Activated naive CD4-positive, alpha-beta T cell (primary cell): ENCODE results near the gene PHKA2.

ENCODE experiments used
- DNase-seq, 4 experiments: peaks; one replicate each; lab custom pipeline; 2025; lab: John Stamatoyannopoulos, UW

The PHKA2 gene

DNA sequence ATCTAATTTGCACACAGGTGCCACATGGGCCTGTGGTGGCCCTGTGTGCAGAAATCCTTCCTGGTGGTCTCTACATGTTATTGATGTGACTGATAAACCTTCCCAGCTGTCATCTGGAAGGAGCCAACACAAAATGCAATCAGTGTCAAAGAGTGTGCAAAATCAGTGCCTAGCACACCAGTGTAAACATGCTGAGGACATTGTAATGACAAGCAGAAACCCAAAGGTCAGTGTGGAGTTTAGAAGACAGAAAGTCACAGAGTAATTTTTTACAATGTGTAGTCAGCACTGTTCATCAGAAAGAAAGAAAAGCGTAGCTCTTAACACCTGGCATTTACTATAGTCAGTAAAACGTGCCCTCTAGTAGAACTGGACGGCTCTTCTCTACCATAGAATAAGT is 50.3 kb downstream of the PHKA2 start:
- no peak for DNase-seq

DNA sequence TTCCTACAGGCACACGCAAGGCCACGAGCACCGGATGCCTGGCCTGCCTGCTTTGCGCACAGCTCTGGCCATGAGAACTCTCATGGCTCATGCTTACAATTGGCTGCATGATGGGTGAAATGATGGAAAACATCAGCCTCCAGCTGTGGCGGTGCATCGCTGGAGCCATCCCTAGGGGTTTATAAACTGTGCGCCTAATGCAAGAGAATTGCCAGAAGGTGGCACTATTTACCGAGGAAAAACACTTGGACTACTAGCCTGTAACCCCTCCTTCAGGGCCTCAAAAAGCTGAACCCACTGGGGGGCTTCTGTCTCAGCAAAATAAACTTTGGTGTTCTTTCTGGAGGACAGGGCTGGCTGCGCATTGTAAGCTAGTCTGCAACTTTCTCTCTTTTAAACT is 51.9 kb downstream of the PHKA2 start:
- no peak for DNase-seq

DNA sequence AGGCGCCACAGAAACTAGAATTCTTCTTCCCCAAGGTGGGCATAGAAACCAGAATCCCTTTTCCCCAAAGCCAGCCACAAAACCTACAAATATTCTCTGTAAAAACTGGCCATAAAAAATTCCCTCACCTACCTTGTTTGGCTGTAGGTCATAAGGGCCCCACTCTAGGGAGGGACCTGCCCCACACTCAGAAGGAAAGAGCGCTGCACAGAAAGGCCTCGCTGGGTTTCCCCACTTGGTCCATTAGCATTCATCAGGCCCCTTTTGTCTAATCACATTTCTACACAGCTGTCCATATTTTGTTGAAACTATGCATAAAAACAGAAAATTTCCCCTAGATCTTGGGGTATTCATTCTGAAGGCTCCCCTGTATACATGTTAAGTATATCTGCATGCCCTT is 54.1 kb downstream of the PHKA2 start:
- DNase-seq = no peak

GRCh38 chrX:18927558-18927957 is 56.4 kb downstream of the PHKA2 start:
- no peak for DNase-seq

GRCh38 chrX:18924507-18925088 is 59.3 kb downstream of the PHKA2 start:
- no peak for DNase-seq

GRCh38 chrX:18920566-18920965 is 63.3 kb downstream of the PHKA2 start:
- DNase-seq = no peak

GRCh38 chrX:18920079-18920478 is 63.8 kb downstream of the PHKA2 start:
- no peak for DNase-seq

DNA sequence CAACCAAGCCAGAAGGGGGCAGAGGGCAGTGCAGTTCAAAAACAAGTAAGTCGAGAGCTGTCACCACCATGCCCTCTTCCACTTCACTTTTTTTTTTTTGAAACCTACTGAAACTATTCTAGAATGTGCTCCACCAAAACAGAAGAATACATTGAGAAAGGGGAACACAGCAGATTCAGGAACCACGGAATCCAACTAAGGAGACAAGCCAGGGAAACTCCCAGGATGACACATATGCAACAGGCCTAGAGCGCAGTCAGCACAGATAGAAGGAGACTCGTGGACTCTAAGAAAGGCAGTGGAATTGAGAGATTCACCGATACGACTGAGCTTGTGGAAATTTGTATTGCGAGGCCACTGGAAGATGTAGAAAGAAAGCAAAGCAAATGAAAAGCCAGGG is 66.1 kb downstream of the PHKA2 start:
- DNase-seq = no peak

DNA sequence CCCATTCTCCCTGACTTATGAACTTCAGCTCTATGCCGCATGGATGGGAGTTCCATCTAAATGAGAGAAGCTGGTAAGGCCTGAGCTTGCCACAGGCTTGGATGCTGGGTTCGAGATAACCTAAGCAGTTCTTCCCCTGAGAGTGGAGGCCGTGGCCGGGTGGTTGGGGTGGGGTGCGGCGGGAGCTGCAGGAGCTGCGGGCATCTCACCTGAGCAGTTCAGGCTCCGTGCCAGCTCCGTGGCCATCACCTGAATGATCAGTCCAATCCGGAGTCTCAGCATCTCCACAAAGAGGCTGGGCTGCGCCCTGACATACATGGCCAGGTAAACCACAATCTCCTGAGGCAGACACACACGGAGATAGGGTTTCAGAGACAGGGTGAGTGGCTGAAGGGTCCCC is 77.6 kb downstream of the PHKA2 start:
- no peak for DNase-seq

DNA sequence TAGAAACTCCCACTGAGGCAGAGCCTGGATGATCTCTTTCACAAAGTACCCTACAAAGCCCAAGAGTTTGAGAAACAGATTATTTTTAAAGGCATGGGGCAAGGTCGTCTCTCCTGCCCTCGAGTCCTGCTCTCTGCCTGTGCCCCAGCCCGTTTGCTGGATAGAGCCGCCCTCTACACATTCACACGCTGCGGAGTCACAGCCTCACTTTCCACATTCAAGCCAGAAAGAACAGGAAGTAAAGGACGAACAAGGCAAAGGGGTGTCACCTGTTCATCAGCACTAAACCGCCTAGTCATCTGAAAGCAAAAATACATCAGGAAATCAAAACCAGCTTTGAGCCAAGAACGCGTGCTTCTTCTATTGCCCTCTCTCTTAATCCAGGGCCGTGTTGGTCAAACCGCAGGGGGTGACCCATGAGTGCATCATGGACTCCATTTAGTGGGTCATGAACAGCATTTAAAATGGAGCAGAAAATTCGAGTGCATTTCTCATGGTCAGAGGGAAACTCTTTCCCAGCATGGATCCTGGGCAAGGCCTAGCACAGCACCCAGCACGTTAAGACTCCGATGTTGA is 83.4 kb downstream of the PHKA2 start:
- no peak for DNase-seq

DNA sequence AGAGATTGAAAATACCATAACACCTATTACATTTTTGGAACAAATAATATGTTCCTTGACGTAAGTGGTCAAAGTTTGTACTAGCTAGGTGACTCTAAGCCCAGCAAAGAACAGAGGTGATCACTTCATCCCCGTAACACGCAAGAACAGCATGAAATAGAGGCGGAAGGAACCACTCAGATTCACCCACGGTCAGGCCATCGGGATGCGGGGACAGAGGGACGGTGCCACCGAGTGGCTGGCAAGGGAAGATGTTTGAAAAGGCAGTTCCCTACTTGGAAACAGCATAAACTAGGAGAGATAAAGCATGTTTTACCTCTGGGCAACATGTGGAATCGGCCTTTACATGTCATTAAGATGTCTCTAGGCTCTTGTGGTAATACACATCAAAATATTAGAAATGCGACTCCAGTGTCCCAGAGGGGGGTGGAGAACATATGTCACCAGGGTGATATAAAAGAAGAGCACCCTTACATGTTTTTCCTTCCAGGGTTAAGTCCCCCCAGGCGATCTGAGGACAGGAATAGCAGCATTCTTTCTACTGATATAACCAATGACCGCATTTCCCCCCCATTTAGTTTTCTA is 84.0 kb downstream of the PHKA2 start:
- DNase-seq = peak in 1 of 4 experiments; percentile 1

DNA sequence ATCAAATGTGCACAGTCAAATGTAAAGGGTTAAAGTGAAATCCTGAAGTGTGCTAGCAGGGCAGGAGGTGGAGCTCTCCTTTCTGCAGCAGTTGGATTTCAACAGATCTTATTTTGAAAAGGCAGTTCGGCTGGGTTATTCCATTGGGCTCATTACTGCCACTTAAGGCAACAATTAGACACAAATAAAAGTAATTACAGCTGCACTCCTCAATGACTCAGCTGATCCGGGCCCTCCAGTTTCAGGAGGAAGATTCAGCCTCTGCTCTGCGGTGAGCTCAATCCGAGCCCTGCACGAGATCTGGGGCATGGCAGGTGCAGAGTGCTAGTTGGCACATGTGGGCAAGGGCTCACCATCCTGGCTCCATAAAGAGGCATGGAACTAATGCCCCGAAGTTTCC is 85.4 kb downstream of the PHKA2 start:
- no peak for DNase-seq

GRCh38 chrX:18898091-18898490 is 85.8 kb downstream of the PHKA2 start:
- DNase-seq = no peak

GRCh38 chrX:18897611-18898010 is 86.3 kb downstream of the PHKA2 start:
- no peak for DNase-seq

DNA sequence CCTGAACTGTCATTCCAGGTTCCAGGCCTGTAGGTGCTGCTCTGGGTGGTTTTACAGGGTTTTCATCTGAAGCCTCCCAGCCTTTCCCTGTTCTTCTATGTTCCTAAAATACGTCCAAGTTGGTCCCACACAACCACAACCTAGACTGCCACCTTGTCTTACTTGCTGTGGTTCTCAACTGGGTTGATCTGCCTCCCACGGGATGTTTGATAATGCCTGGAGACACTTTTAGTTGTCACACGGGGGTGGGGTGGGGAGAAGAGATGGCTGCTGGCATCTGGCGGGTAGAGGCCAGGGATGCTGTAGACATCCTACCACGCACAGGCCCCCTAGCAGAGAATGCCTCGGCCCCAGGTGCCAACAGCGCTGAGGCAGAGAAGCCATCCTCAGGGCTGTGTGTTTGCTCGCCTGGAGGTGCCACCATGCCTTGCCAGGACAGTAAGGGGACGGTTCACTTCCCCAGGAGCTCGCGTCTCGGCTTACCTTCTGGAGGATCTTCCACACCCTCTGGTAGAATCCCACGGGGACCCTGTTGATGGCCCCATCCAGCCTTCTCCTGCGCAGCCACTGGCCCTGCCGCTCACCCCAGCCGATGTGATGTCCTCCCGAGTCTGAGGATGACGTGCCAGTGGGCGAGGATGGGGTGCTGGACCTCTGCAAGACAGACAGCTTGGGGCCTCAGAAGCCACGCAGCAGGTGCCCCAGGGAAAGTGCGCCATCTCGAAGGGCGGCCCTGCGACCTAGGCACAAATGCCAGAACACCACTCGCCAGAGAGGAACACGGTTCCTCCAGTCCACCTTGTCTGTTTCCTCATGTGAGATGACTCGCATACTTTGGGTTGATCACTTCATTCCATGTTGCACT is 87.0 kb downstream of the PHKA2 start:
- DNase-seq = no peak

GRCh38 chrX:18895189-18895951 is 88.5 kb downstream of the PHKA2 start:
- DNase-seq = no peak

DNA sequence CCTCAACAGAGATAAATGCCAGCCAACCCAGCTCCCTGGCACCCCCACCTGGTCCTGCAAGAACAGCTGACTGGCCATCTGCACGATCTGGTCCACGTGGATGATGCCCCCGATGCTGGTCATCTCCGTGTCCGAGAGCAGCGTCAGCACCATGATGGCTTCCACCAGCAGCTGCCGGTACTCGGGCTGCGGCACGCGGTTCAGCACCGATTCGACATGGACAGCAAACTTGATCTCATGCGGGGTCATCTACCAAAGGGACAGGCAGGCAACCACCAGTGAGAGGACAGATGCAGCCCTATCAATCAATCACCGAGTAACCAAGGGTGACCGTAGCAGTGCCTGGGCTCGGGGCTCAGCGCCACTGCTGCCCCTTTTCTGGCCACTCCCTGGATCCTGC is 89.8 kb downstream of the PHKA2 start:
- DNase-seq = no peak

DNA sequence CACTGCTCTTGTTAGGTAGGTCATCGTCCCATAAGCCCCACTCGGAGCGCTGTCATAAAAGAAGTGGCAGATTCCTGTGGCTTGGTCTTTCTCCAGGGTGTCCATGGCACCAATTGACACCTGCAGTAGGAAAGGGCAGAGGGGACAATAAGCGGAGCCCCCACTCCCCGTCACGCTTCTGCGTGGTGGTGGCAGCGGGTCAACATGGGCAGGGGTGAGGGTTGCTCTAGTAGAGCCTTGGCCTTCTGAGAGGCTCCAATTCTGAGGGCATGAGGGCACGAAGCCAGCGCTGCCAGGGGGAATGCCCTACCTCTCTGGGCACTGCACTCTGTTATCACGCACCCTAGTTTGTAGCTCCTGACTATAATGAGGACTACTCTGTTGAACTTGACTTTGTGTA is 90.4 kb downstream of the PHKA2 start:
- DNase-seq = no peak

DNA sequence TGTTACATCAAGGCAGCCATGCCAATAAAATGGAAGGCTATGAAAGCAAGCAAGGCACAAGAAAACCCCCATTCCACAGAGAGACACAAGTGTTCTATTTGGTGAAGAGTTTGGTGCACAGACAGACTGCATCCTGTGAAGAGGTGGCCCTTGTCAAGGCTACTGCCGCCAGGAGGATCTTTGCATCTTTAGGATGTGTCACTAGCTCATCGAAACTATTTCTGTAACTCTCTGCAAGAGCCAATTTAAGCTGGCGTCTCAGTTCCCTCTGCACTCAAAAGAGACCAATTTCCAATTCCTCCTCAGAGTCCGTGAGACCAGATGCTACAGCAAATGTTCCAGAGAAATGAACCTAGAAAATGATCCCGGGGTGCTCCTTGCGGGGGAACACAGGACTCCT is 91.0 kb downstream of the PHKA2 start:
- DNase-seq = no peak

DNA sequence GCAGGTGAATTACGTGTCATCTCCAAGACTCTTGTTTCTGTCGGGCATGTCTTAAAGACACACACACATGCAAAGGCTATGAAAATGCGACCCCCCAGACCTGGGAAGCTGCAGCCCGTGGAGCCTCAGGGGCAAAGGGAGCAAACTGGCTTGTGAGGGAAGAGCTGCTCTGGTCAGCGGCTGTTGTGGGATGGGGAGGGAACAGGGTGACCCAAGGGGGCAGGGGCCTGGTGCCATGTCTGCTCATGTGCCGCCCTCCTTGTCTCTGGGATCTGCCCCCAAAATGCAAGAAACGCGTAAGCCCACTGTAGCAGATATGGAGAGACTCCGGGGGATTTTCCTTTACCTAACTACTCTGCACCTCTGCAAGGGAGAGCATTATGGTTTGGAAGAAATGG is 92.4 kb downstream of the PHKA2 start:
- no peak for DNase-seq

DNA sequence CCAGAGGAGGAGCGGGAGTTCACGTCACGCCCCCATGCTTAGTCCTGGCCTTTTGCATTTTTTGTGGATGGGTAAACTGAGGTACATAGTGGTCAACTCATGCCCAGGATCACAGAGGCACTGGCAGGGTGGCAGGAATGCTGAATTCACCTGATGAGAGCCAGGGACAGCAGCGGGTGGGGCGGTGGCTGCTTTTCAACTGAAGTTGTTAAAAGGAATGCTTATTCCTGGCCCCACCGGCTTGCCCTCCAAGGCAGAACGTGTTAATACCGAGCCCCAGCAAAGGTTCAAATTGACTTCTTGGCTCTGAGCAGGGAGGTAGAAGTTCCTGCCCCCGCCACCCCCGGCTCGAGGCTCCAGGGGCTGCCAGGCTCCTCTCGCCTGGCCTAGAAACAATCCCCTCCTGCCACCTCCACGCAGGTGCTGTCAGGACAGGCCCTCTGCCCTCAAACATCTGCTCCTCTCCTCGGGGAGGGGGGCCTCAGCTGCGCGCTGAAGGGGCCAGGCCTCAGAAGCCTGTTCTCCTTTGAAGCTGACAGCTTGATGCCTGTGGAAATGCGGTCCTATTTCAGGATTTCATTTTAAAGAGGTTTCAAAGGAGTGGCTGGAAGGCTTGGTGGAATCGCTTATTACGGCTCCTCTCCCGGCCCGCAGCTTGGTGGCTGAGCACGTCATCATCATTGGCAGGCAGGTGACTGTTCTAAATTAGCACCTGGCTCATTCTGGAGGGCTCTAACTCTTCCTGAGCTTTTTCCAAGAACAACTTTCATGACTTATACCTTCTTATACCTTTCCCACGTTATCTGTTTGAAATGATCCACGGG is 93.0 kb downstream of the PHKA2 start:
- DNase-seq = no peak

GRCh38 chrX:18890049-18890381 is 93.9 kb downstream of the PHKA2 start:
- DNase-seq = peak in 1 of 4 experiments; percentile 2
